GM12873 (cell line): Measurements from ENCODE around the gene CDK16.

Source experiments
- TF ChIP-seq, protein P1 (sequence below): IDR thresholded peaks from 2 replicates; pipeline ENCODE4 v1.5.1; 2012; ENCODE audit warnings: low read depth, mild to moderate bottlenecking, moderate library complexity, low read length, control low read depth; ENCODE audit not compliant: insufficient read depth; ENCODE audit errors: missing control alignments

CDK16 gene

DNA sequence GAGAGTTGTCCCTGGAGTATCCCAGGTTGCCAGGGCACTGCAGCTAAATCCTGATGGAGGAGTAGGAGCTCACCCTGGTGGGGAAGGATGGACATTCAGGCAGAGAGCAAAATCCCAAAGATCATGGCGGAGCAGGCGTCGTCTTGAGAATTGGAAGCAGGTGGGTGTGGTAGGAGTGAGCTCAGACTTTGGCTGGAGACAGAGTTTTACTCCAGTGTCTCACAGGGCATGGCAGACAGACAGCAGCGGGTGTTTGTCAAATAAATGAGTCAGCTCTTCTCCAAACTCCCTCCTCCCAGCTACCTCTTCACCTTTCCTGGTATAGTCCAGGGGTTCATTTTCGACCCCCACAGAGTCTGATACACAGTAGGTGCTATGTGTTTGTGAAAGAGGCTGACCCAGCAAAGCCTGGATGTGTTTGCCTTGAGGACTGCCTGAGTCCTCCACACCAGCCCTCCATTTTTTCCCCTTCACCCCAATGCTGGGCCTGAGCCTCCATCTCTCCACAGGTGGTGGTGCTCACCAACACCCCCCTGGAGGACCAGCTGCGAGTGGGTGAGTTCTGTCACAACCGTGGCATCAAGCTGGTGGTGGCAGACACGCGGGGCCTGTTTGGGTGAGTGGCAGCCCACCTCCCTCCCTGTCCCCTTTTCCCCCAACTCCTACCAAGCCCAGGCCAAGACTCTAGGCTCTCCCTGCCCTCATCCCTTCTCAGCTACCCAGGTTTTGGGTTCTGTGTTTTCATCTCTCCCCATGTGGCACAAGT is 17.9 kb upstream of the CDK16 start:
- TF ChIP-seq, protein P1, sequence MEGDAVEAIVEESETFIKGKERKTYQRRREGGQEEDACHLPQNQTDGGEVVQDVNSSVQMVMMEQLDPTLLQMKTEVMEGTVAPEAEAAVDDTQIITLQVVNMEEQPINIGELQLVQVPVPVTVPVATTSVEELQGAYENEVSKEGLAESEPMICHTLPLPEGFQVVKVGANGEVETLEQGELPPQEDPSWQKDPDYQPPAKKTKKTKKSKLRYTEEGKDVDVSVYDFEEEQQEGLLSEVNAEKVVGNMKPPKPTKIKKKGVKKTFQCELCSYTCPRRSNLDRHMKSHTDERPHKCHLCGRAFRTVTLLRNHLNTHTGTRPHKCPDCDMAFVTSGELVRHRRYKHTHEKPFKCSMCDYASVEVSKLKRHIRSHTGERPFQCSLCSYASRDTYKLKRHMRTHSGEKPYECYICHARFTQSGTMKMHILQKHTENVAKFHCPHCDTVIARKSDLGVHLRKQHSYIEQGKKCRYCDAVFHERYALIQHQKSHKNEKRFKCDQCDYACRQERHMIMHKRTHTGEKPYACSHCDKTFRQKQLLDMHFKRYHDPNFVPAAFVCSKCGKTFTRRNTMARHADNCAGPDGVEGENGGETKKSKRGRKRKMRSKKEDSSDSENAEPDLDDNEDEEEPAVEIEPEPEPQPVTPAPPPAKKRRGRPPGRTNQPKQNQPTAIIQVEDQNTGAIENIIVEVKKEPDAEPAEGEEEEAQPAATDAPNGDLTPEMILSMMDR = no peak

DNA sequence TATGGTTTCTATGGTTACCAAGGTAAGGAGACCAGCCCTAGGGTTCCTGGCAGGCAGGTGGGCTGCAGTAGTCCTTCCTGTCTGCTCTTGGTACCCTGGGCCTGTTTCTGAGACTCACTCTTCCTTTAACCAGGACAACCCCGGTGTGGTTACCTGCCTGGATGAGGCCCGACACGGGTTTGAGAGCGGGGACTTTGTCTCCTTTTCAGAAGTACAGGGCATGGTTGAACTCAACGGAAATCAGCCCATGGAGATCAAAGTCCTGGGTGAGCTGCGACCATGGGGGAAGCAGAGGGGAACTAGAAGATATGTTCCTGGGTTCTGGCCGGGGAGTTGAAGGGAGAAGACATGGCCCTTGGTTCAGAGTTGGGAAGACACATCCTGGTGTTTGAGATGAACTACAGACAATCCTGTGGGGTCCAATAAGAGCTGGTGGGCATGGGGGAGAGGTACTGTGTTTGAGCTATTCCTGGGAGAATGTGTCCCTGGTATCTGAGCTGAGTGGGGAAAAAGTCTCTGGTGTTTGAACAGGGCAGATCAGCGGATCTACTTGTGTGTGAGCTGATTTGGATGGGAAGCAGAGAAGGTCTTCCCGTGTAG is 17.0 kb upstream of the CDK16 start:
- TF ChIP-seq, protein P1 = no peak

DNA sequence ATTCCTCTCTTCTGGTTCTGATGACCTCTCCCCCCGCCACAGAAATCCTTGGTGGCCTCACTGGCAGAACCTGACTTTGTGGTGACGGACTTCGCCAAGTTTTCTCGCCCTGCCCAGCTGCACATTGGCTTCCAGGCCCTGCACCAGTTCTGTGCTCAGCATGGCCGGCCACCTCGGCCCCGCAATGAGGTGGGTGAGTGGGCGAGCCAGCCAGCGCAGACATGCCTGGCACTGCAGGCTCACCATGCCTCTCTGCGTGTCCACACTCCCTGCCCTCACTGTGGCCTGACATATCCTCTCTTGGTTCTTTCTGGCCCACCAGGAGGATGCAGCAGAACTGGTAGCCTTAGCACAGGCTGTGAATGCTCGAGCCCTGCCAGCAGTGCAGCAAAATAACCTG is 16.2 kb upstream of the CDK16 start:
- TF ChIP-seq, protein P1 = no peak

DNA sequence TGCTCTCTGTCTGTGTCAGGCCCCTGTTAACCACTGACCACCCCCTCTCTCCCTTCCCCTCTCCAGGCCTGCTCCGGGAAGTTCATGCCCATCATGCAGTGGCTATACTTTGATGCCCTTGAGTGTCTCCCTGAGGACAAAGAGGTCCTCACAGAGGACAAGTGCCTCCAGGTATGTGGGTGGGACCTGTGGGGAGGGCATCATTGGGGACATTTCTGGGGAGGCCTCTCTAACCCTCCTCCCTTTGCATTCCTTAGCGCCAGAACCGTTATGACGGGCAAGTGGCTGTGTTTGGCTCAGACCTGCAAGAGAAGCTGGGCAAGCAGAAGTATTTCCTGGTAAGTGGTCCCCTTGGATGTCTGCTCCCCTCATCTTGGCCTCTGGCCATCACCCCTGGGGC is 15.6 kb upstream of the CDK16 start:
- TF ChIP-seq, protein P1 = no peak

DNA sequence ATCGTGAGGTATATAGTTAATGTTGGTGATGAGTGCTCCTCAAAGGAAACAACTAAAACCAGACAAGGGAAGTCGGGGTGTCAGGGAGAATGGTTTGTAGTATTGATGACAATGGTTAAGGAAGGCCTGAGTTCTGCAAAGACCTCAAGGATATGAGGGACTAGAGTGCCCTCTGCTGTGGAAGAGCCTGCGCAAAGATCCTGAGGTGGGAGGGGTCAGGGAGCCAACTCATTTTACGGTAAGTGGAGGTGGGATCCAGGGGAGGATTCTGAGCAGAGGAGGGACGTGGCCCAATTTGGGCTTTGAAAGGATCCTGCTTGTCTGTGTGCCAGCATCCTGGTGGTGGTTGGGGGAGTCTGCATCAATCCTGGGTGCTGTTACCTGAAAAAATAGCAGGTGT is 13.5 kb upstream of the CDK16 start:
- TF ChIP-seq, protein P1 = no peak

DNA sequence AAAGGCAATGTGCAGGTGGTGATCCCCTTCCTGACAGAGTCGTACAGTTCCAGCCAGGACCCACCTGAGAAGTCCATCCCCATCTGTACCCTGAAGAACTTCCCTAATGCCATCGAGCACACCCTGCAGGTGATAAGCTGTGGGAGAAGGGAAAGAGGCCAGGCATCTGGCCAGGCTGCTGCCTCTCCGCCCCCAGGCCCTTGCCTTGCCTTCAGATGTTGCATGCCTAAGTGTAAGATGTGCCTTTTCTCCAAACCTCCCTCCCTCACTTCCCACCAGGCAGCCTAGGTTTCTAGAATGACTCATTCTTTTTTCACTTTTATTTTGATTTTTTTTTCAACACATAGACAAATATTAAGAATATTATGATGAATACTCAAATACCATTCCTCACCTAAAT is 12.2 kb upstream of the CDK16 start:
- TF ChIP-seq, protein P1 = no peak

DNA sequence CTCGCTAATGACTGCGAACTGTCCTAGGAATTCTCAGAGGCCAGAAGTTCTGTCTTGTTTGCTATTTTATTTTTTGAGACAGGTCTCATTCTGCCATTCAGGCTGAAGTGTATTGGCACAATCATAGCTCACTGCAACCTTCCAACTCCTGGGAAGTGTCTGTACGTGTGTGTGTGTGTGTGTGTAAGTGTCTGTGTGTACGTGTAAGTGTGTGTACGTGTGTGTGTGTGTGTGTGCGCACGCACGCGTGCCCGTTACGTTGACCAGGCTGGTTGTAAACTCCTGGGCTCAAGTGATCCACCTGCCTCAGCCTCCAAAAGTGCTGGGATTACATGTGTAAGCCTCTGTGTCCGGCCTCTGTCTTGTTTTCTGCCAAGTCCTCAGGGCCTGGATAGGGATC is 10.4 kb upstream of the CDK16 start:
- TF ChIP-seq, protein P1 = no peak
